ENCODE results near the gene PSMC4.

The PSMC4 gene

GRCh38 chr19:39996218-39996810, 25.3 kb downstream of the PSMC4 start:
- no peak for TF ChIP-seq CTCF (IDR thresholded peaks at IDR 0.05)

GRCh38 chr19:39996811-39997637, 26.1 kb downstream of the PSMC4 start, which contains the start of gene ZNF546:
TSS of gene ZNF546 (plus strand) at chr19:39997060. CDS start at chr19:39998327, 1,267 bp downstream.
- no peak for TF ChIP-seq CTCF (IDR thresholded peaks at IDR 0.05)

- TF ChIP-seq CTCF (IDR thresholded peaks at IDR 0.05): no peak
Observed at GRCh38 chr19:39997638-39998216, 26.8 kb downstream of the PSMC4 start.

GRCh38 chr19:39998501-39998900, 27.5 kb downstream of the PSMC4 start:
- TF ChIP-seq CTCF (IDR thresholded peaks at IDR 0.05): no peak

GRCh38 chr19:40005691-40006272, 34.8 kb downstream of the PSMC4 start:
- TF ChIP-seq CTCF (IDR thresholded peaks at IDR 0.05): no peak

GRCh38 chr19:40006273-40006691, 35.3 kb downstream of the PSMC4 start:
- TF ChIP-seq CTCF (IDR thresholded peaks at IDR 0.05): no peak

GRCh38 chr19:40009674-40010073, 38.7 kb downstream of the PSMC4 start:
- TF ChIP-seq CTCF (IDR thresholded peaks at IDR 0.05): no peak
